Activated T-cell treated with anti-CD3 and anti-CD28 coated beads, Interleukin-2, amount 50 U/mL, for 72 hours (primary cell): ENCODE data around the gene ZMAT5. TPM values are rescaled to one million over a fixed set of nuclear protein-coding genes. Genes with fewer than 3 reads are reported as not detected.

Experiments
- ATAC-seq, 2 donors: fragments of 150-1000 bp; cut with Tn5 transposase; replicated peaks in 1 of 2; 2 replicates each; pipeline ENCODE4 v1.10.0; 2021; ENCODE audit warnings: moderate library complexity in 2 of 2, mild to moderate bottlenecking in 1 of 2
- DNase-seq, 2 donors: peaks; one replicate each; pipeline ENCODE4 v3.0.0; 2021 to 2022; ENCODE audit warnings: mixed read lengths in 1 of 2
- H3K27ac Mint-ChIP-seq: one replicate; pipeline ENCODE4 v1.8.0; 2022; ENCODE audit warnings: mild to moderate bottlenecking, moderate library complexity, mixed read lengths
- H3K27me3 Mint-ChIP-seq: one replicate; pipeline ENCODE4 v1.8.0; 2022; ENCODE audit warnings: low read depth, mixed read lengths
- H3K36me3 Mint-ChIP-seq, 2 donors: one replicate each; pipeline ENCODE4 v1.8.0; 2022; ENCODE audit warnings: mixed read lengths in 2 of 2, mild to moderate bottlenecking in 1 of 2; ENCODE audit not compliant: insufficient read depth in 2 of 2
- H3K4me1 Mint-ChIP-seq: one replicate; pipeline ENCODE4 v1.8.0; 2022; ENCODE audit warnings: low read depth, mixed read lengths
- H3K4me3 Mint-ChIP-seq, 2 donors: one replicate each; pipeline ENCODE4 v1.8.0; 2022; ENCODE audit warnings: mild to moderate bottlenecking in 2 of 2, mixed read lengths in 2 of 2, moderate library complexity in 2 of 2
- H3K9me3 Mint-ChIP-seq, 2 donors: one replicate each; pipeline ENCODE4 v1.8.0; 2022; ENCODE audit warnings: mixed read lengths in 2 of 2
- total RNA-seq, 2 donors: library from RNA; stranded (reverse); gene quantifications; one replicate each; pipeline ENCODE4 v1.2.3, GENCODE V29; 2022

The ZMAT5 gene
- total RNA-seq = 10 to 100 TPM; 29.1 to 34.4 TPM

- peaks cover 55% of the 10 kb centered on the region for H3K4me1 Mint-ChIP-seq
- DNase-seq (peak; percentile 90 to 92), ATAC-seq (peak; percentile 94 to 95)
- peak within 1 kb of the TSS; percentile 97 for H3K27ac Mint-ChIP-seq
- H3K27me3 Mint-ChIP-seq = no peaks in the 10 kb centered on the region
- H3K9me3 Mint-ChIP-seq = no peaks in the 10 kb centered on the region
- H3K36me3 Mint-ChIP-seq = peaks cover 2 to 12% of the 10 kb centered on the region in 2 donors
- H3K4me3 Mint-ChIP-seq = peak within 1 kb of the TSS; percentile 99 to 100
Measured at GRCh38 chr22:29766632-29767170, at the start of gene ZMAT5. TSS of gene ZMAT5 (minus strand) at chr22:29767007. CDS start at chr22:29748544, 18,463 bp downstream.

DNA sequence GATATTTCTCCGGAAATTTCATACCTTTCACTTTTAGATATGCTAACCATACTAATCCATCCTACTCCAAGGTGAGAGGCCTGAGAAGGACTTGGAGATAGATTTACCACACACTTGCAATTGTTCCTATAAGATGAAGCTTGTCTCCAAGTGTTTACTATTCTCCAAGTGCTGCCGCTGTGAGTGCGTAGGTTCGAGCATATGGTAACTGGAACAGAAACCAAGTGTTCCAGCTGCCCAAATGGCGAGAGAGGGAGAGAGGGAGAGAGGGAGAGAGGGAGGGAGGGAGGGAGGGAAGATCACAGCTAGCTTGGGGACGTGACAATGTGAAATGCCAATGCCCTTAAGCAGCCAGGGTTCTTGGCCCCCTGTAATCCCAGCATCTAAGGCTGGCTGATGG is 49.7 kb upstream of the ZMAT5 start:
- H3K27me3 Mint-ChIP-seq = no peaks in the 10 kb centered on the region
- H3K9me3 Mint-ChIP-seq = no peaks in the 10 kb centered on the region
- peaks cover 9% of the 10 kb centered on the region for H3K4me1 Mint-ChIP-seq
- H3K36me3 Mint-ChIP-seq = peaks cover 8 to 21% of the 10 kb centered on the region in 2 donors
- no peak for DNase-seq
- H3K4me3 Mint-ChIP-seq = no peak overlapping the region
- H3K27ac Mint-ChIP-seq = no peak overlapping the region
- no peak for ATAC-seq

DNA sequence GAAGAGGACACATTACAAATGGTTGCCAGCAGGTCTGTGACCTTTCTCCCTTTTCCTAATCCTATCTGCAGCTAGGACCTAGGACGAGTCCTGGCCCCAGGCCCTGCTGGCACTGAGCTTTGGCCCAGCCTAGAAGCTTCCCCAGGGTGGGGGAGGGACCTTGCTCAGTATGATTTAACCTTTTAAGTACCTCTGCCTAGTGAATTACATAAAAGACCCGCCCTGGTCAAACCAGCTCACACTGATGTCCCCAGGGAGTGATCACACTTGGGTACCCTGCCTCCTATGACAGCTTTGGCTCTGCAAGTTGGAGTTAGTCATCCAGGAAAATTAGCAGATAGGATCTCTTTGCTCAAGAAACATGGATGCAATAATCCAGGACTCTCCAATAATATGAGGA is 49.3 kb upstream of the ZMAT5 start:
- DNase-seq (no peak), ATAC-seq (no peak)
- Mint-ChIP-seq H3K27ac (no peak overlapping the region), H3K36me3 (peaks cover 7 to 24% of the 10 kb centered on the region in 2 donors), H3K4me3 (no peak overlapping the region), H3K4me1 (peaks cover 5% of the 10 kb centered on the region), H3K27me3 (no peaks in the 10 kb centered on the region), H3K9me3 (no peaks in the 10 kb centered on the region)

DNA sequence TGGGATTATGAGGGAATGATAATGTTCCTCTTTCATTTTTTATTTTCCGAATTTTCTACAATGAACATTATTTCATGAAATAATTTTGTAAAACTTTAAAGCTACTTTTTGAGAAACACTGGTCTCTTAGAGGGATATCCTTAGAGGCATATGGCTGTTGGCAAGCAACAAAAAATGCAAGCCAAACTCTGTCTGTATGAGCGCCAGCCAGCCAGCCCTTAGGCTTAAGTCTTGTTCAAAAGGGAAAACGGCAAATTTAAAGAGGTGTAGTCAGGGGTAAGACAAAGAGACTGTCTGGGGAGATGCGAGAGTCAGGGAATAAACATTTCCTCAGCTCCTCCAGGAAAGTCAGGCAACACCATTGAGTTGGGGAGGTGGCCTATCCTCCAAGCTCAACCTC is 48.8 kb upstream of the ZMAT5 start:
- H3K4me3 Mint-ChIP-seq = no peak overlapping the region
- no peaks in the 10 kb centered on the region for H3K9me3 Mint-ChIP-seq
- H3K27me3 Mint-ChIP-seq = no peaks in the 10 kb centered on the region
- no peak for ATAC-seq
- no peaks in the 10 kb centered on the region for H3K4me1 Mint-ChIP-seq
- no peak overlapping the region for H3K27ac Mint-ChIP-seq
- DNase-seq = no peak
- peaks cover 7 to 25% of the 10 kb centered on the region in 2 donors for H3K36me3 Mint-ChIP-seq

DNA sequence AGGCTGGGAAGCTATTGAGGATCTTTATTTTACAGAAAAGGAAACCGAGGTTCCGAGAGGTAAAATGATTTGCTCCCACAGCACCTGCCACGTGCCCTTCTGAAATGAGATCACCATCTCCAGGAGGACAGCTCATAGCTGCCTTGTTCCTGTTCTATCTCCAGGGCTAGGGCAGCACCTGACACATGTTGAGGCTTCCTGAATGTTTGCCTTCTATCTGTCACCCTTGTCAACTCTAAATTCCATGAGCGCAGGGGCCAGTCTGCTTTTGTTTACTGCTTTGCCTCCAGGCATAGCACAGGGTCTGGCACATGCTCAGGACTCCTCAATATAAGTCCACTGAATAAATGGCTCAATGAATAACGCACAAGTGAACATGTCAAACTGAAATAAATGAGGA is 47.2 kb upstream of the ZMAT5 start:
- ATAC-seq (no peak), DNase-seq (no peak)
- Mint-ChIP-seq H3K36me3 (peaks cover 3 to 25% of the 10 kb centered on the region in 2 donors), H3K4me1 (no peaks in the 10 kb centered on the region), H3K4me3 (no peak overlapping the region), H3K9me3 (no peaks in the 10 kb centered on the region), H3K27me3 (no peaks in the 10 kb centered on the region), H3K27ac (no peak overlapping the region)

- H3K36me3 Mint-ChIP-seq = peaks cover 3 to 25% of the 10 kb centered on the region in 2 donors
- no peaks in the 10 kb centered on the region for H3K27me3 Mint-ChIP-seq
Measured at GRCh38 chr22:29813563-29813962, 46.8 kb upstream of the ZMAT5 start.

GRCh38 chr22:29813126-29813525 is 46.3 kb upstream of the ZMAT5 start:
- DNase-seq (no peak), ATAC-seq (no peak)
- Mint-ChIP-seq H3K27ac (no peak overlapping the region), H3K36me3 (peaks cover 3 to 27% of the 10 kb centered on the region in 2 donors), H3K27me3 (no peaks in the 10 kb centered on the region), H3K4me3 (no peak overlapping the region), H3K9me3 (no peaks in the 10 kb centered on the region), H3K4me1 (no peaks in the 10 kb centered on the region)

More at GRCh38 chr22:29813563-29813962, 46.8 kb upstream of the ZMAT5 start:
- ATAC-seq (no peak), DNase-seq (no peak)
- Mint-ChIP-seq H3K9me3 (no peaks in the 10 kb centered on the region), H3K4me1 (no peaks in the 10 kb centered on the region), H3K27ac (no peak overlapping the region), H3K4me3 (no peak overlapping the region)

GRCh38 chr22:29811377-29811776 is 44.6 kb upstream of the ZMAT5 start:
- Mint-ChIP-seq H3K27ac (peak overlapping the region; percentile 64), H3K36me3 (peaks cover 3 to 32% of the 10 kb centered on the region in 2 donors), H3K4me1 (no peaks in the 10 kb centered on the region), H3K9me3 (no peaks in the 10 kb centered on the region), H3K4me3 (no peak overlapping the region), H3K27me3 (no peaks in the 10 kb centered on the region)
- ATAC-seq (no peak), DNase-seq (no peak)

DNA sequence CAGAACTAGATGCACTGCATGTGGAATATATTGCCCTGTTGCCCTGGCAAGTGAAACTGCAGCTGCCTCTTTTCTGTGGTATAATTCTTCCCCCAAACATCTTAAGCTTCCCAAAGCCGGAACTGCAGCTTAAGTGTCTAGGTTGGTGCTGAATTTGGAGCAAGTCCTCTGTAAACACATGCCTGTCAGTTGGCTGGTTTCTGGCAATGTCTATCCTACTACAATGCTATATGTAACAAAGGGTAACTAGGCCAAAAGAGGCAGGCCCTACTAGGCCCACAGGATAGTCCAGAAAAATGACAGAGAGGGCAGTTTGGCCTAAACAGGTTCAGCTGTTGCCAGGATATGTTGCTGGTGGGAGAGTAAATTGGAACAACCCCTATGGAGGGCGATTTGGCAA is 43.4 kb upstream of the ZMAT5 start:
- Mint-ChIP-seq H3K4me3 (no peak overlapping the region), H3K36me3 (peaks cover 8 to 37% of the 10 kb centered on the region in 2 donors), H3K27ac (no peak overlapping the region), H3K4me1 (no peaks in the 10 kb centered on the region), H3K9me3 (no peaks in the 10 kb centered on the region), H3K27me3 (no peaks in the 10 kb centered on the region)
- ATAC-seq = no peak
- no peak for DNase-seq

- DNase-seq (no peak), ATAC-seq (no peak)
- no peaks in the 10 kb centered on the region for H3K4me1 Mint-ChIP-seq
- no peaks in the 10 kb centered on the region for H3K9me3 Mint-ChIP-seq
- H3K27me3 Mint-ChIP-seq = no peaks in the 10 kb centered on the region
- H3K36me3 Mint-ChIP-seq = peaks cover 5 to 24% of the 10 kb centered on the region in 2 donors
- H3K27ac Mint-ChIP-seq = no peak overlapping the region
- H3K4me3 Mint-ChIP-seq = no peak overlapping the region
Measured at GRCh38 chr22:29806196-29806595, 39.4 kb upstream of the ZMAT5 start.

GRCh38 chr22:29804985-29805384 is 38.2 kb upstream of the ZMAT5 start:
- no peaks in the 10 kb centered on the region for H3K27me3 Mint-ChIP-seq
- H3K9me3 Mint-ChIP-seq = no peaks in the 10 kb centered on the region
- no peak for ATAC-seq
- no peak for DNase-seq
- peaks cover 5 to 17% of the 10 kb centered on the region in 2 donors for H3K36me3 Mint-ChIP-seq
- no peaks in the 10 kb centered on the region for H3K4me1 Mint-ChIP-seq
- no peak overlapping the region for H3K27ac Mint-ChIP-seq
- no peak overlapping the region for H3K4me3 Mint-ChIP-seq

GRCh38 chr22:29803190-29803589 is 36.4 kb upstream of the ZMAT5 start:
- DNase-seq (no peak), ATAC-seq (no peak)
- H3K4me3 Mint-ChIP-seq = no peak overlapping the region
- H3K4me1 Mint-ChIP-seq = no peaks in the 10 kb centered on the region
- H3K27me3 Mint-ChIP-seq = no peaks in the 10 kb centered on the region
- no peaks in the 10 kb centered on the region for H3K9me3 Mint-ChIP-seq
- H3K36me3 Mint-ChIP-seq = peaks cover 5 to 16% of the 10 kb centered on the region in 2 donors
- no peak overlapping the region for H3K27ac Mint-ChIP-seq

DNA sequence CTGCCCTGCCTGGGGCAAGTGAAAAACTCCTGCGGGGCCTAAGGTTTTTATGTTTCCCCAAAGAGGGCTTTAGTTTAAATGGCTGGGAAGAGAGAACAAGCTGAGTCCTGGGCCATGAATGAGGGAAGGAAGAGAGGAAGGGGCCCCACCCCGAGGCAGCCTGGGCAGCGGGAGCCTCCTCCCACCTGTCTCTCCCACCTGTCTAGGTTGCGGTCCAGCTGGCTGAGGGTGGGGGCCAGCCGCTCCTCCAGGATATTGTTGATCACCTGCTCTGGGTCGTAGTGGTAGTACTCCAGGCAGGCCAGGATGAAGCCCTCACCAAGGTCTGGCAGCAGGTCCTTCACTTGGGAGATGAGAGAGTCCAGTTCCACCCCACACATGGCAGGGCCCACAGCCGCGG is 35.0 kb upstream of the ZMAT5 start:
- Mint-ChIP-seq H3K9me3 (no peaks in the 10 kb centered on the region), H3K27me3 (no peaks in the 10 kb centered on the region), H3K27ac (no peak overlapping the region), H3K4me1 (no peaks in the 10 kb centered on the region), H3K36me3 (peaks cover 5 to 10% of the 10 kb centered on the region in 2 donors), H3K4me3 (no peak overlapping the region)
- ATAC-seq = no peak
- no peak for DNase-seq

DNA sequence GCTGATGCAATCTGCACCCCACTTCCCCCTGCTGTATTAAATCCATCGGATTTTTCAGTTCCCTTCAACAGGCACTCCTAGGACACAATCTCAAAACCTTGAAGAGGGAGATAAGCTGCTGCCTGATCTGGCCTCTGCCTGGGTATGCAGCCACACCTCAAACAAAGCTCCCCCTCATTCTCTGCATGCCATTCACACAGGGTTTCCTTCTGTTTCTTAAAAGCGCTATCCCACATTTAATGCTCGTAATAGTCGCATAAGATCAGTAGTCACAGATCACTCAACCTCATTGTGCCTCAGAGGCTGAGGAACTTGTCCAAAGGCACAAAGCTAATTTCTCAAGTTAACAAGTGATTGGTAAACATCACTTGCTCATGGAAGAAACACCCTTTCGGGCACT is 34.3 kb upstream of the ZMAT5 start:
- no peak overlapping the region for H3K4me3 Mint-ChIP-seq
- peaks cover 5 to 13% of the 10 kb centered on the region in 2 donors for H3K36me3 Mint-ChIP-seq
- no peaks in the 10 kb centered on the region for H3K27me3 Mint-ChIP-seq
- no peaks in the 10 kb centered on the region for H3K4me1 Mint-ChIP-seq
- no peak for ATAC-seq
- no peaks in the 10 kb centered on the region for H3K9me3 Mint-ChIP-seq
- DNase-seq = no peak
- H3K27ac Mint-ChIP-seq = no peak overlapping the region
